ENCODE results near the gene SLC28A1.

SLC28A1 gene

DNA sequence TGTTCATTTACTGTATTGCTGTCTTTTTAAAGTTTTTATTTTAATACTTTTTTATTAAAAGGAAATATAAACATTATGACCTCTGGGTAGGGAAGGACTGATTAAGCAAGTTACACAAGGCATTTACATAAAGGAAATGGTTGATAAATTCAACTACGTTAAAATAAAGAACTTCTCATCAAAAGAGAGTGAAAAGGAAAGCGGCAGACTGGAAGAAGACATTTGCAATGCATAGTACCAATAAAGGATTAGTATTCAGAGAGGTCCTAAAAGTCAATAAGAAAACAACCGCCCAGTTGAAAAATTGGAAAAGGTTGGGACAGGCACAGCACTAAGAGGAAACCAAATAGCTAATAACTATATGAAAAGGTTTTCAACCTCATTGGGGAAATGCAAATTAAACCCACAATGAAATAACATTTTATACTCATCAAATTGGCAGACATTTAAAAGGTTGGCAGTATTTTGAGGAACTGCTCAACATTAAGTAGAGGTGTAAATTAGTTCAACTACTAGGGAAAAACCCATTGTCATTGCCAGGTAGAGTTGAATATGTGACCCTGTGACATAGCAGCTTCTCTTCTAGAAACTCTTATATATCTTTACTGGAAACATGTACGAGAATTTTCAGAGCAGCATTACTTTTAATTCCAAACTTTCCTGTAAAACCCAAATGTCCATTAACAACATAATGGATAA lies 106.7 kb downstream of the SLC28A1 start:
- DNase-seq (ENCODE audit: low read depth in 2 of 3, low spot score in 1 of 3) = no peak

DNA sequence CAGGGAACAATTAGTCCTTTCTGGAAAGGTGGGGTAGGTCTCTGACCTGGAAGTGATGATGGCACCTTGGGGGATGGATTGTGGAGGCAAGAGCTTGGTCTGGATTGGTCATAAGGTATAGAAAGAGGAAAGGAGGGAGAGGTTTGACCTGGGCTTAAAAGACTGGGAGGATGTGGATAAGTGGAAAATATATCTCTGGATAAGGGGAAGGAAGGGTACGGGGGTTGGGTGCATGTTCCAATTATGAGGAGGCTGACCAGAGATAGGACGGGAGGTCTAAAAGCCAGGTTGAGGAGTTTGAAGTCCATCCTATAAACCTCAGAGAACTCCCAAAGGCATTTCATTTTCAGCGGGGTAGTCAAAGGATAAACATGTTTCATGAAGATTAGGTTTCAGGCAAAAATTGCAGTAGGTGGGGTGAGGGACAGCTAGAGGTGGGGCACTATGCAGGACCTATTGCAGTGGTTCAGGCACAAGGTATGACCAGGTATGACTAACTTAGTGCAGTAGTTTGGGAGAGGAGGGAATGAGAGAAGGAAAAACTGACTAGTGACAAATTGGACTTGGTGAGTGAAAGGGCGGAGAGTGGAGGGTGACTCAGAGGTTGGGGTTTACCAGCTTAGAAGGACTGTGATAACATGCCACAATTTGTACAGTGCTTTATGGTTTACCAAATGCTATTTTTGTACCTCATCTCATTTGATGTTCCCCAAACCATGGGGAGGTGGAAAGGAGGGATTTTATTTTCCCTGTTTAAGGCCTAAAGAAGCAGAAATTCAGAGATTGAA lies 107.9 kb downstream of the SLC28A1 start:
- DNase-seq (ENCODE audit: low read depth in 2 of 3, low spot score in 1 of 3) = peak; percentile 28 to 49 (median 28)
